Osteocyte (in vitro differentiated cells): ENCODE measurements around the gene SYT12. TPM values are rescaled to one million over a fixed set of nuclear protein-coding genes. Genes with fewer than 3 reads are reported as not detected.

ENCODE experiments used
- DNase-seq: peaks from one replicate; pipeline ENCODE4 v3.0.0; 2021; ENCODE audit warnings: mixed read lengths; ENCODE audit not compliant: unreplicated experiment; ENCODE audit errors: extremely low spot score
- H3K27ac Mint-ChIP-seq: one replicate; pipeline ENCODE4 v1.8.0; 2021; ENCODE audit warnings: mild to moderate bottlenecking, mixed read lengths; ENCODE audit not compliant: unreplicated experiment
- H3K27me3 Mint-ChIP-seq: one replicate; pipeline ENCODE4 v1.8.0; 2021; ENCODE audit warnings: mixed read lengths; ENCODE audit not compliant: unreplicated experiment
- H3K36me3 Mint-ChIP-seq: one replicate; pipeline ENCODE4 v1.8.0; 2021; ENCODE audit warnings: mixed read lengths; ENCODE audit not compliant: unreplicated experiment
- H3K4me1 Mint-ChIP-seq: one replicate; pipeline ENCODE4 v1.8.0; 2021; ENCODE audit warnings: mixed read lengths; ENCODE audit not compliant: unreplicated experiment
- H3K4me3 Mint-ChIP-seq: one replicate; pipeline ENCODE4 v1.8.0; 2021; ENCODE audit warnings: mild to moderate bottlenecking, moderate library complexity, mixed read lengths; ENCODE audit not compliant: unreplicated experiment
- H3K9me3 Mint-ChIP-seq: one replicate; pipeline ENCODE4 v1.8.0; 2021; ENCODE audit warnings: mixed read lengths; ENCODE audit not compliant: unreplicated experiment
- CTCF ChIP-seq: fragments of 200-600 bp; sonication (generic); IDR thresholded peaks from 2 replicates; pipeline ENCODE4 v1.5.0; 2021; ENCODE audit warnings: antibody characterized with exemption, mild to moderate bottlenecking, moderate library complexity
- total RNA-seq: library from RNA; stranded (reverse); gene quantifications from 2 replicates; pipeline ENCODE4 v1.2.1, GENCODE V29; 2021

The SYT12 gene
- total RNA-seq, 1 donor from 2014 or later = 1.7 TPM

- DNase-seq = no peak
- peak within 1 kb of the TSS; percentile 73 for H3K4me3 Mint-ChIP-seq
- H3K9me3 Mint-ChIP-seq = no peaks in the 10 kb centered on the region
- TF ChIP-seq CTCF = no peak
- H3K27me3 Mint-ChIP-seq = no peaks in the 10 kb centered on the region
- H3K4me1 Mint-ChIP-seq = peaks cover 12% of the 10 kb centered on the region
- no peaks in the 10 kb centered on the region for H3K36me3 Mint-ChIP-seq
- H3K27ac Mint-ChIP-seq = no peak within 1 kb of the TSS
Measured at GRCh38 chr11:67056267-67057204, 33.6 kb downstream of the SYT12 start, which contains the start of gene RHOD. RHOD (plus strand) TSS chr11:67056847; CDS start chr11:67056903, 56 bp downstream.

- Mint-ChIP-seq H3K4me3 (peak overlapping the region; percentile 53), H3K36me3 (no peaks in the 10 kb centered on the region), H3K9me3 (no peaks in the 10 kb centered on the region), H3K27ac (no peak overlapping the region), H3K4me1 (peaks cover 12% of the 10 kb centered on the region), H3K27me3 (no peaks in the 10 kb centered on the region)
- TF ChIP-seq CTCF = no peak
- DNase-seq = no peak
Measured at GRCh38 chr11:67057205-67057672, 34.3 kb downstream of the SYT12 start.

- Mint-ChIP-seq H3K9me3 (no peaks in the 10 kb centered on the region), H3K4me3 (no peak overlapping the region), H3K27ac (no peak overlapping the region), H3K27me3 (no peaks in the 10 kb centered on the region), H3K36me3 (no peaks in the 10 kb centered on the region), H3K4me1 (peaks cover 12% of the 10 kb centered on the region)
- no peak for TF ChIP-seq CTCF
- DNase-seq = no peak
Measured at GRCh38 chr11:67058506-67058905, 35.6 kb downstream of the SYT12 start.

GRCh38 chr11:67059671-67060070 lies 36.7 kb downstream of the SYT12 start:
- no peaks in the 10 kb centered on the region for H3K9me3 Mint-ChIP-seq

More at GRCh38 chr11:67059671-67060070, 36.7 kb downstream of the SYT12 start:
- DNase-seq = no peak
- no peaks in the 10 kb centered on the region for H3K27me3 Mint-ChIP-seq
- H3K36me3 Mint-ChIP-seq = no peaks in the 10 kb centered on the region
- H3K4me1 Mint-ChIP-seq = peaks cover 6% of the 10 kb centered on the region
- no peak for TF ChIP-seq CTCF
- no peak overlapping the region for H3K4me3 Mint-ChIP-seq
- H3K27ac Mint-ChIP-seq = no peak overlapping the region
